ENCODE results near the gene FEV. TPM values are rescaled to one million over a fixed set of nuclear protein-coding genes. Genes with fewer than 3 reads are reported as not detected.

The FEV gene
- polyA plus RNA-seq, 3 donors = not detected

- peak; percentile 39 to 66 (median 53) for DNase-seq
- Histone ChIP-seq H3K4me2 (replicated peaks; ENCODE audit: extremely low read depth, low read length, poor library complexity, severe bottlenecking) (peak overlapping the region; percentile 60), H4K20me1 (ENCODE audit: insufficient read depth, low read length) (no peaks in the 10 kb centered on the region), H2AFZ (ENCODE audit: insufficient read depth, low read depth, low read length, poor library complexity, severe bottlenecking) (peak overlapping the region; percentile 37), H3K4me1 (ENCODE audit: control insufficient read depth in 1 of 2, insufficient read depth in 2 of 2, low read length in 2 of 2) (peaks cover 8 to 24% of the 10 kb centered on the region in 2 donors), H3K9ac (ENCODE audit: insufficient read depth, low read length, poor library complexity, severe bottlenecking) (no peak overlapping the region), H3K36me3 (replicated peaks in 1 of 2; ENCODE audit: control insufficient read depth in 1 of 2, insufficient read depth in 2 of 2, low read length in 2 of 2) (no peaks in the 10 kb centered on the region), H3K9me3 (replicated peaks in 1 of 2; ENCODE audit: control insufficient read depth in 1 of 2, insufficient read depth in 1 of 2, low read length in 2 of 2) (peaks cover 0 to 15% of the 10 kb centered on the region in 2 donors), H3K79me2 (ENCODE audit: insufficient read depth, low read length) (no peaks in the 10 kb centered on the region), H3K4me3 (replicated peaks in 1 of 3; ENCODE audit: low read depth in 2 of 3, low read length in 3 of 3) (no peak overlapping the region), H3K27me3 (ENCODE audit: control insufficient read depth in 2 of 2, insufficient read depth in 2 of 2, low read length in 2 of 2) (peaks cover 50 to 80% of the 10 kb centered on the region in 2 donors), H3K27ac (ENCODE audit: low read depth in 1 of 2, low read length in 2 of 2) (no peak overlapping the region)
- H3K36me3 Mint-ChIP-seq = peaks cover 0 to 7% of the 10 kb centered on the region in 2 donors
- peaks cover 23% of the 10 kb centered on the region for H3K4me1 Mint-ChIP-seq
- H3K4me3 Mint-ChIP-seq = peak overlapping the region; percentile 64 to 85
- intact Hi-C loops (cut with micrococcal nuclease) = no loop called here
- H3K27me3 Mint-ChIP-seq (ENCODE audit: low read depth in 3 of 3) = peaks cover 72 to 97% (median 78%) of the 10 kb centered on the region in 3 donors
- peaks cover 0 to 12% (median 5%) of the 10 kb centered on the region in 7 donors for H3K9me3 Mint-ChIP-seq
- 3% methylated on average over 27 of the region's 39 CpGs for WGBS (ENCODE audit: insufficient coverage)
- TF ChIP-seq CTCF (IDR thresholded peaks at IDR 0.05) = peak; percentile 91
- H3K27ac Mint-ChIP-seq = peak overlapping the region in 1 of 7 donors; percentile 65
Observed at GRCh38 chr2:218979846-218980734, 4.9 kb downstream of the FEV start.

GRCh38 chr2:218975060-218975777 lies 9.8 kb downstream of the FEV start:
- peaks cover 38 to 80% (median 62%) of the 10 kb centered on the region in 3 donors for H3K27me3 Mint-ChIP-seq (ENCODE audit: low read depth in 3 of 3)
- H3K9me3 Mint-ChIP-seq = peaks cover 0 to 4% (median 1%) of the 10 kb centered on the region in 7 donors
- TF ChIP-seq CTCF (IDR thresholded peaks at IDR 0.05) = no peak
- Histone ChIP-seq H3K27me3 (ENCODE audit: control insufficient read depth in 2 of 2, insufficient read depth in 2 of 2, low read length in 2 of 2) (peaks cover 30 to 65% of the 10 kb centered on the region in 2 donors), H4K20me1 (ENCODE audit: insufficient read depth, low read length) (no peaks in the 10 kb centered on the region), H3K79me2 (ENCODE audit: insufficient read depth, low read length) (no peaks in the 10 kb centered on the region), H3K36me3 (replicated peaks in 1 of 2; ENCODE audit: control insufficient read depth in 1 of 2, insufficient read depth in 2 of 2, low read length in 2 of 2) (no peaks in the 10 kb centered on the region), H3K9me3 (replicated peaks in 1 of 2; ENCODE audit: control insufficient read depth in 1 of 2, insufficient read depth in 1 of 2, low read length in 2 of 2) (no peaks in the 10 kb centered on the region), H3K27ac (ENCODE audit: low read depth in 1 of 2, low read length in 2 of 2) (no peak overlapping the region), H2AFZ (ENCODE audit: insufficient read depth, low read depth, low read length, poor library complexity, severe bottlenecking) (no peak overlapping the region), H3K4me2 (replicated peaks; ENCODE audit: extremely low read depth, low read length, poor library complexity, severe bottlenecking) (no peak overlapping the region), H3K4me1 (ENCODE audit: control insufficient read depth in 1 of 2, insufficient read depth in 2 of 2, low read length in 2 of 2) (peaks cover 0 to 6% of the 10 kb centered on the region in 2 donors), H3K9ac (ENCODE audit: insufficient read depth, low read length, poor library complexity, severe bottlenecking) (no peak overlapping the region), H3K4me3 (replicated peaks in 1 of 3; ENCODE audit: low read depth in 2 of 3, low read length in 3 of 3) (no peak overlapping the region)
- H3K27ac Mint-ChIP-seq = no peak overlapping the region
- peak overlapping the region in 1 of 2 donors; percentile 28 for H3K4me3 Mint-ChIP-seq
- DNase-seq = no peak
- H3K4me1 Mint-ChIP-seq = peaks cover 6% of the 10 kb centered on the region
- no peaks in the 10 kb centered on the region for H3K36me3 Mint-ChIP-seq
- intact Hi-C loops (cut with micrococcal nuclease) = no loop called here
- 60% methylated on average over 1 of the region's 4 CpGs for WGBS (ENCODE audit: insufficient coverage)
